Astrocyte (in vitro differentiated cells and primary cell): ENCODE measurements around the gene RAB11FIP4.

Experiments
- EZH2 ChIP-seq: IDR thresholded peaks from 2 replicates; pipeline ENCODE4 v1.6.1; 2012; ENCODE audit warnings: mild to moderate bottlenecking, low read length, inconsistent platforms; ENCODE audit not compliant: insufficient read depth
- TF ChIP-seq, protein P1 (sequence below): IDR thresholded peaks from 2 replicates; pipeline ENCODE4 v1.5.1; 2011; ENCODE audit warnings: low read depth, mild to moderate bottlenecking, inconsistent platforms, low read length, moderate library complexity; ENCODE audit not compliant: insufficient read depth

GRCh38 chr17:31448467-31449077 is 57.1 kb downstream of the RAB11FIP4 start:
- TF ChIP-seq EZH2 = no peak
- TF ChIP-seq, protein P1, sequence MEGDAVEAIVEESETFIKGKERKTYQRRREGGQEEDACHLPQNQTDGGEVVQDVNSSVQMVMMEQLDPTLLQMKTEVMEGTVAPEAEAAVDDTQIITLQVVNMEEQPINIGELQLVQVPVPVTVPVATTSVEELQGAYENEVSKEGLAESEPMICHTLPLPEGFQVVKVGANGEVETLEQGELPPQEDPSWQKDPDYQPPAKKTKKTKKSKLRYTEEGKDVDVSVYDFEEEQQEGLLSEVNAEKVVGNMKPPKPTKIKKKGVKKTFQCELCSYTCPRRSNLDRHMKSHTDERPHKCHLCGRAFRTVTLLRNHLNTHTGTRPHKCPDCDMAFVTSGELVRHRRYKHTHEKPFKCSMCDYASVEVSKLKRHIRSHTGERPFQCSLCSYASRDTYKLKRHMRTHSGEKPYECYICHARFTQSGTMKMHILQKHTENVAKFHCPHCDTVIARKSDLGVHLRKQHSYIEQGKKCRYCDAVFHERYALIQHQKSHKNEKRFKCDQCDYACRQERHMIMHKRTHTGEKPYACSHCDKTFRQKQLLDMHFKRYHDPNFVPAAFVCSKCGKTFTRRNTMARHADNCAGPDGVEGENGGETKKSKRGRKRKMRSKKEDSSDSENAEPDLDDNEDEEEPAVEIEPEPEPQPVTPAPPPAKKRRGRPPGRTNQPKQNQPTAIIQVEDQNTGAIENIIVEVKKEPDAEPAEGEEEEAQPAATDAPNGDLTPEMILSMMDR = no peak
